RWPE2 (cell line): ENCODE data around the gene S100A4.

ENCODE experiments used
- ATAC-seq: fragments of 200-7000 bp; cut with Tn5 transposase; 3 replicates; pipeline ENCODE4 v1.9.1; 2021; ENCODE audit warnings: low read depth
- DNase-seq: peaks from one replicate; pipeline ENCODE4 v3.0.0-alpha.2; 2020; ENCODE audit warnings: low spot score
- H3K27ac ChIP-seq: fragments of 450-650 bp; 2 replicates; pipeline ENCODE4 v1.5.1; 2017; ENCODE audit warnings: mild to moderate bottlenecking; ENCODE audit not compliant: poor library complexity, severe bottlenecking
- H3K27me3 ChIP-seq: fragments of 250-450 bp; sonication (Bioruptor Pico); 2 replicates; pipeline ENCODE4 v1.5.1; 2021; ENCODE audit warnings: mild to moderate bottlenecking, moderate library complexity; ENCODE audit not compliant: insufficient read depth, poor library complexity, severe bottlenecking
- H3K36me3 ChIP-seq: fragments of 250-450 bp; sonication (Bioruptor Pico); 2 replicates; pipeline ENCODE4 v1.5.1; 2020; ENCODE audit warnings: low read depth, mild to moderate bottlenecking, moderate library complexity
- H3K4me1 ChIP-seq: fragments of 250-450 bp; sonication (Bioruptor Pico); 2 replicates; pipeline ENCODE4 v1.5.1; 2021; ENCODE audit warnings: mild to moderate bottlenecking, moderate library complexity; ENCODE audit not compliant: insufficient read depth, poor library complexity, severe bottlenecking
- H3K4me3 ChIP-seq: fragments of 250-450 bp; sonication (Bioruptor Pico); 2 replicates; pipeline ENCODE4 v1.5.1; 2021; ENCODE audit warnings: mild to moderate bottlenecking, moderate library complexity; ENCODE audit not compliant: severe bottlenecking
- H3K9me3 ChIP-seq: fragments of 250-450 bp; sonication (Bioruptor Pico); 2 replicates; pipeline ENCODE4 v1.5.1; 2021; ENCODE audit warnings: mild to moderate bottlenecking, moderate library complexity; ENCODE audit not compliant: severe bottlenecking
- TF ChIP-seq, protein P1 (sequence below): fragments of 450-650 bp; IDR thresholded peaks from one replicate; pipeline ENCODE4 v1.5.1; 2017; ENCODE audit warnings: mild to moderate bottlenecking, moderate library complexity; ENCODE audit not compliant: poor library complexity, severe bottlenecking

Gene S100A4

DNA sequence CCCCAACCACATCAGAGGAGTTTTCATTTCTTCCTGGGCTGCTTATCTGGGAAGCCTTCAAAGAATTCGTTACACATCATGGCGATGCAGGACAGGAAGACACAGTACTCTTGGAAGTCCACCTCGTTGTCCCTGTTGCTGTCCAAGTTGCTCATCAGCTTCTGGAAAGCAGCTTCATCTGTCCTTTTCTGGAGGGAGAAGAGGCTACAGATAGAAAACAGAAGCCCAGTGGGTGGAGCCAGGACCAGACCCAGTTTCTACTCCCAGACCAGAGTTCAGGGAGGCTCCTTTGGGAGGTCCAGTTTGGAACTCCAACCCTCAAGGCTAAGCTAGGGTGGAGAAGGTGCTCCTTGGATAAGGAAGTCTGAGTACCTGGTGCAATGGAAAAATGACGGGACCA is 1.9 kb downstream of the S100A4 start:
- DNase-seq (peak; percentile 12), ATAC-seq (no peak)
- Histone ChIP-seq H3K36me3 (peaks cover 10% of the 10 kb centered on the region; the same call in 1 of the 2 replicates), H3K4me1 (peaks cover 17% of the 10 kb centered on the region), H3K27ac (peak overlapping the region; percentile 71), H3K4me3 (no peak overlapping the region), H3K9me3 (no peaks in the 10 kb centered on the region), H3K27me3 (no peaks in the 10 kb centered on the region)
- TF ChIP-seq, protein P1, sequence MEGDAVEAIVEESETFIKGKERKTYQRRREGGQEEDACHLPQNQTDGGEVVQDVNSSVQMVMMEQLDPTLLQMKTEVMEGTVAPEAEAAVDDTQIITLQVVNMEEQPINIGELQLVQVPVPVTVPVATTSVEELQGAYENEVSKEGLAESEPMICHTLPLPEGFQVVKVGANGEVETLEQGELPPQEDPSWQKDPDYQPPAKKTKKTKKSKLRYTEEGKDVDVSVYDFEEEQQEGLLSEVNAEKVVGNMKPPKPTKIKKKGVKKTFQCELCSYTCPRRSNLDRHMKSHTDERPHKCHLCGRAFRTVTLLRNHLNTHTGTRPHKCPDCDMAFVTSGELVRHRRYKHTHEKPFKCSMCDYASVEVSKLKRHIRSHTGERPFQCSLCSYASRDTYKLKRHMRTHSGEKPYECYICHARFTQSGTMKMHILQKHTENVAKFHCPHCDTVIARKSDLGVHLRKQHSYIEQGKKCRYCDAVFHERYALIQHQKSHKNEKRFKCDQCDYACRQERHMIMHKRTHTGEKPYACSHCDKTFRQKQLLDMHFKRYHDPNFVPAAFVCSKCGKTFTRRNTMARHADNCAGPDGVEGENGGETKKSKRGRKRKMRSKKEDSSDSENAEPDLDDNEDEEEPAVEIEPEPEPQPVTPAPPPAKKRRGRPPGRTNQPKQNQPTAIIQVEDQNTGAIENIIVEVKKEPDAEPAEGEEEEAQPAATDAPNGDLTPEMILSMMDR, result no peak

DNA sequence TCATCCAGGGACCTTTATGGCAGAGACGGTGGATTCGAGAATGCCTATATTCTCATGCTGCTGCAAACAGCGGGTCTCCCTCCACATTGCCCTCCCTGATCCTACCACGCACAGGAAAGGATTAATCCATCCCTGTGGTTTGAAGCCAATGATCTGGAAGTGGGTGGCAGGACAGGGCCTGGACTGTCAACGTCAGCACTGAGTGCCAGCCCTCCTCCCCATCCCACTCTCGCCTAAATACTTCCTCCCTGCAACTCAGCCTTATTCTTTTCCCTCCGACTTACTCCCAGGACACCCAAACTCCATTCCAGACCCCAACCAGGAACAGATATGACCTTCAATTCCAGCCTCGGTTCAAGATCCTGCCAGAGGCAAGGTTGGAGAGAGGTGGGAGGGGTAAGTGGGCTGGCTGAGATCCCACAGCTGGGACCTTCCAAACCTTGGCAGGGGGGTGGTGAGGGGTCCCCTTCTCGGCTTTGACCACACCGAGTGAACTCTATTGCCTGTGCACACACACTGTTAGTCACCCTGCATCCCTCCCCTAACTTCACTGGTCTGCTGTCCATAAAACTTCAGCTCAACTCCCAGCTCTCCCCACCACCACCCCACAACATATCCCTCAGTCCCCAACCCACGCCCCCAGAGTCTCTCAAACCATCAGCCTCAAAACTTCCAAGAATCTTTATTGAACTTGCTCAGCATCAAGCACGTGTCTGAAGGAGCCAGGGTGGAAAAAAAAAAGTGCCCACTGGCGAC is 2.5 kb downstream of the S100A4 start:
- DNase-seq (peak; percentile 22), ATAC-seq (no peak)
- no peaks in the 10 kb centered on the region for H3K27me3 ChIP-seq
- no peak overlapping the region for H3K4me3 ChIP-seq
- peaks cover 4% of the 10 kb centered on the region; the same call in 1 of the 2 replicates for H3K36me3 ChIP-seq
- H3K4me1 ChIP-seq, result peaks cover 21% of the 10 kb centered on the region
- no peak overlapping the region for H3K27ac ChIP-seq
- TF ChIP-seq, protein P1, result no peak
- H3K9me3 ChIP-seq, result no peaks in the 10 kb centered on the region

DNA sequence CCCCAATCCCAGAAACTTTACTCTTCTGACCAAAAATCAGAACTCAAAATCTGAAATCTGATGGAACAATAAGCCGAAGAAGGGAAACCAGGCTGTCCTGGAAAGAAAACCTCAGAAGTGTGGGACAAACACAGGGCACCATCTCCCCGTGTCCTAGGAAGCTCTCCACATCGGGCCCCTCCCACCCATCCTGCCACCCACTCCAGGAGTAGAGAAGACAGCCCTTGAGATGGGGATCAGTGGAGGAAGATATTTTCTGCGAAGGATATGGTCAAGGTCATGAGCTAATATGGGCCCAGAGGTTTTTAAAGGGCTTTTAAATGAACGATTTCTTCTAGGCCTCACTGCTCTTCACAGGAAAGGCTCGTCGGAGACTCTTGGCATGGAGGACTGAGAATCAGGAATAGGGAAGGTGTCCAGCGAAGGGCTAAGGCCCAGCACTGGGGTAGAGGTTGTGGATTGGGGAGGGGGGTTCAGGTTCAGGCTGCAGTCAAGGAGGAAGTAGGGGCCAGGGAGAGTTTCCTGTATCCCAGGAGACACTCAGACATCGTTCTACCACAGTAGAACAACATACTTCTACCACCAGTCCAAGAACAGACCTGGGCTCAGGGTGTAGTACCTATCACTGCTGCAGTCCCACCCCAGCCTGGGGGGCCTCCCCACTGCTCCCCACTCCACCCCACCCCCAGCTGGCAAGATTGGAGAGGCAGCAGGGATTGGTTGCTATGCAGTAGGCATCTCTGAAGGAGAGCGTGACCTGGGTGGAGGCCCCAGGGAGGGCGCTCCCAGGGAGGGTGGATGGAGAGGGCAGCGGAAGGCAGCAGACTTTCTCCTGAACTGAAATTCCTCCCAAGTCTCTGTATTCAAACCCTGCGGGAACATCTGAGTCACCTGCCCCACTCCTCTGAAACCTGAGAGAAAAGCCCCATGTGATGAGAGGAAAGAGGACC is 3.7 kb downstream of the S100A4 start:
- no peaks in the 10 kb centered on the region for H3K36me3 ChIP-seq
- H3K4me1 ChIP-seq, result peaks cover 22% of the 10 kb centered on the region
- ATAC-seq (no peak), DNase-seq (peak; percentile 23)
- no peaks in the 10 kb centered on the region for H3K27me3 ChIP-seq
- no peaks in the 10 kb centered on the region for H3K9me3 ChIP-seq
- TF ChIP-seq, protein P1, result no peak
- H3K27ac ChIP-seq, result peak overlapping the region; percentile 24
- no peak overlapping the region for H3K4me3 ChIP-seq

DNA sequence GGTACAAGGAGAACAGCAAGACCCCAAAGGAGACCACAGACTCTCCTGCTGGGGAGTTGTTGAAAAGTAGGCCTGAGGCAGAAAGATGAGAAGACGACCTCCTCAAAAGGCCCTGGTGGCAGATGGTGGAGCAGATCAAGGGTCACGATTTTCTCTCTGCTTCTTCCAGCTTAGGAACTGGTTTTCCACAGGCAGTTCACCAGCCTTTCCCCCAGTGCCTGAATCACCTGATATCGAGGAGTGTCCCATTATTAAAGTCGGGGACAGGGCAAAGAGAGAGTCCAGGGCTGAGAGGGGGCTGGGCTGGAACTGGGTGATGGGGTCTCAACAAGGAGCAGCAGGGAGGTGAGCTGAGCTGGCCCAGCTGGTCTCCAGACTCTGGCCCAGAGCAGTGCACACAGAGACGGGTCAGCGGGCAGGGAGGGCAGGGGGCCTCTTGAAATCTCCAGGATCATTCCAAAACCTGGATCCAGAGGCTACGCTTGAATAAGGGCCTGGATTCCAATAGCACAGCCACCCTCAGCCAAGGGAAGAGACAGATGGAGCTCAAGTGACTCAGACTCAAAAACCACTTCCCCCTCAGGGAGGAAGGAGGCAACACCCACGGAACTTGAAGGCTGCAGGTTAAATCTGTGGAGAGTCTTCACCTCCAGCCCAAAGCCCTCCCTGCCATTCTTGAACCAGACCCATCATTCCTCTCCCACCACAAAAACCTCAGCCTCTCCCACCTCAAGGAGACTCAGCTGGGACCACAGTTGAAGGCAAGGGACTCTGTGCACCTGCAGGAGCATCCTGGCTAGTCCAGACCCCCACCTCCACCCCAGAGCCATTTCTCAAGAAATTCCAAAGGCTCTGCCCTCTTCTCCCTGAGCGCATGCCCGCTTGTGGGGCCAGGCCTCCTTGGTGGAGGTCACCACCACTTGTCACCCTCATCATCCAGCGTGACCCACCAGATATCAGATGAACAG is 4.9 kb downstream of the S100A4 start, which contains the start of gene S100A5:
Gene S100A5 (minus strand): TSS at position 541 of the 968 bp plus-strand sequence. CDS start 743 bp downstream, outside the sequence.
- Histone ChIP-seq H3K27ac (peak within 1 kb of the TSS; percentile 24), H3K9me3 (no peaks in the 10 kb centered on the region), H3K36me3 (no peaks in the 10 kb centered on the region), H3K4me1 (peaks cover 29% of the 10 kb centered on the region), H3K27me3 (no peaks in the 10 kb centered on the region), H3K4me3 (no peak within 1 kb of the TSS)
- no peak for ATAC-seq
- TF ChIP-seq, protein P1, result no peak
- peak; percentile 34 for DNase-seq
